HG03565 (cell line): ENCODE measurements around the gene ZFP30.

Source experiments
- ATAC-seq: cut with Tn5 transposase; IDR thresholded peaks from one replicate; pipeline ENCODE4 v1.9.1; 2021; ENCODE audit warnings: mild to moderate bottlenecking, moderate library complexity; ENCODE audit not compliant: unreplicated experiment

ZFP30 gene

DNA sequence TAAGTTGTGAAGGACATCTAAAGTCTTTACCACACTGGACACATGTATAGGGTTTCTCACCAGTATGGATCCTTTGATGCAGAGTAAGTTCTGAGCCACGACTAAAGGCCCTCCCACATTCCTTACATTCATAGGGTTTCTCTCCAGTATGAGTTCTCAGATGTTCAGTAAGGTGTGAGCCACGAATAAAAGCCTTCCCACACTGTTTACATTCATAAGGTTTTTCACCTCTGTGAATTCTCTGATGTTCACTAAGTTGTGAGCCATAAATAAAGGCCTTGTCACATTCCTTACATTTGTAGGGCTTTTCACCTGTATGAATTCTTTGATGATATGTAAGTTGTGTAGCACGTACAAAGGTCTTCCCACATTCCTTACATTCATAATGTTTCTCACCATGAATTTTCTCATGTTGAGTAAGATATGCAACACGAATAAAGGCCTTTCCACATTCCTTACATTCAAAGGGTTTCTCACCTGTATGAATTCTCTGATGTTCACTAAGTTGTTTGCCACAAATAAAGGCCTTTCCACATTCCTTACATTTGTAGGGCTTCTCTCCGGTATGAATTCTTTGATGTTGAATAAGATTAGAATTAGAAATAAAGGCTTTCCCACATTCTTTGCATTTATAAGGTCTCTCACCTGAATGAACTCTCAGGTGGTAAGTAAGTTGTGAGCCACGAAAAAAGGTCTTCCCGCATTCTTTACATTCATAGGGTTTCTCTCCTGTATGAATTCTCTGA, 90.5 kb downstream of the ZFP30 start:
- ATAC-seq = no peak
